Measurements from ENCODE around the gene SLC35D3.

DNA sequence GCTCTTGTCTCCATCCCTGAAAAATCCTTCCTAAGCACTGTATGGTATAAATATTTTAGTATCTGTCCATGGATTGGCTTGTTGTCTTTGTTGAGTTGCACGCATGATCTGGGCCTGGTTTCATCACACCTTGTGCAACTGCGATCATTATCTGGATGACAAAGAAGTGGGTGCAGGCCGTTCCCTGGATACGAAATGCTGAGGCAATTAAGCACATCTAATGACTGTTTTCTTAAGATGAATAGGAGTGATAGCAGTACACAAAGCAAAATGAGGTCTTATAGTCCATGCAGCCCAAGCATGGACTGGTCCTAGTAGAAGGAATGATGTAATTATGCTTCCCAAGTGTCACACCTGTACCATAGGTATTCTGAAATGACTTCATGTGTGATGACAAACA, 47.8 kb downstream of the SLC35D3 start:
- TF ChIP-seq, protein P1, sequence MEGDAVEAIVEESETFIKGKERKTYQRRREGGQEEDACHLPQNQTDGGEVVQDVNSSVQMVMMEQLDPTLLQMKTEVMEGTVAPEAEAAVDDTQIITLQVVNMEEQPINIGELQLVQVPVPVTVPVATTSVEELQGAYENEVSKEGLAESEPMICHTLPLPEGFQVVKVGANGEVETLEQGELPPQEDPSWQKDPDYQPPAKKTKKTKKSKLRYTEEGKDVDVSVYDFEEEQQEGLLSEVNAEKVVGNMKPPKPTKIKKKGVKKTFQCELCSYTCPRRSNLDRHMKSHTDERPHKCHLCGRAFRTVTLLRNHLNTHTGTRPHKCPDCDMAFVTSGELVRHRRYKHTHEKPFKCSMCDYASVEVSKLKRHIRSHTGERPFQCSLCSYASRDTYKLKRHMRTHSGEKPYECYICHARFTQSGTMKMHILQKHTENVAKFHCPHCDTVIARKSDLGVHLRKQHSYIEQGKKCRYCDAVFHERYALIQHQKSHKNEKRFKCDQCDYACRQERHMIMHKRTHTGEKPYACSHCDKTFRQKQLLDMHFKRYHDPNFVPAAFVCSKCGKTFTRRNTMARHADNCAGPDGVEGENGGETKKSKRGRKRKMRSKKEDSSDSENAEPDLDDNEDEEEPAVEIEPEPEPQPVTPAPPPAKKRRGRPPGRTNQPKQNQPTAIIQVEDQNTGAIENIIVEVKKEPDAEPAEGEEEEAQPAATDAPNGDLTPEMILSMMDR (IDR thresholded peaks at IDR 0.05; ENCODE audit: extremely low read depth in 1 of 2, insufficient read depth in 1 of 2, low read depth in 1 of 2, low read length in 2 of 2), result no peak
- no peak for TF ChIP-seq JUN (IDR thresholded peaks at IDR 0.05; ENCODE audit: borderline replicate concordance, insufficient read depth, insufficient read length, low read depth)
- TF ChIP-seq POLR2A (IDR thresholded peaks at IDR 0.05; ENCODE audit: low read depth, low read length), result no peak
- TF ChIP-seq POLR2AphosphoS5 (IDR thresholded peaks at IDR 0.05; ENCODE audit: insufficient read depth, low read depth, low read length), result no peak
- no peak for TF ChIP-seq FOS (IDR thresholded peaks at IDR 0.05; ENCODE audit: borderline replicate concordance, insufficient read depth, low read length)

All from endothelial cell of umbilical vein (primary cell).